Suprapubic skin (tissue), 4 donors: ENCODE data around the gene GAK. TPM values are rescaled to one million over a fixed set of nuclear protein-coding genes. Genes with fewer than 3 reads are reported as not detected.

Experiments used
- DNase-seq, 2 donors: peaks; one replicate each; pipeline ENCODE4 v3.0.0-alpha.2; 2019; ENCODE audit warnings: low spot score in 2 of 2
- H3K27ac ChIP-seq: fragments of 200-600 bp; sonication (generic); one replicate; pipeline ENCODE4 v1.5.1; 2019
- H3K27me3 ChIP-seq: fragments of 200-600 bp; sonication (generic); one replicate; pipeline ENCODE4 v1.5.1; 2019
- H3K36me3 ChIP-seq: fragments of 200-600 bp; sonication (generic); one replicate; pipeline ENCODE4 v1.5.1; 2019
- H3K4me1 ChIP-seq: fragments of 200-600 bp; sonication (generic); one replicate; pipeline ENCODE4 v1.5.1; 2019
- H3K4me3 ChIP-seq: fragments of 200-600 bp; sonication (generic); one replicate; pipeline ENCODE4 v1.5.1; 2019; ENCODE audit warnings: mild to moderate bottlenecking
- H3K9me3 ChIP-seq: fragments of 200-600 bp; sonication (generic); one replicate; pipeline ENCODE4 v1.5.1; 2019
- CTCF ChIP-seq, 2 donors: fragments of 200-600 bp in 1 of 2; fragments of 450-650 bp in 1 of 2; sonication (generic) in 1 of 2; IDR thresholded peaks; one replicate each; pipeline ENCODE4 v1.5.1; 2016 to 2019; ENCODE audit warnings: antibody characterized with exemption in 2 of 2, mild to moderate bottlenecking in 1 of 2, moderate library complexity in 1 of 2
- EP300 ChIP-seq: sonication (generic); formaldehyde crosslinking; IDR thresholded peaks from one replicate; pipeline ENCODE4 v1.6.1; 2017; ENCODE audit warnings: antibody characterized with exemption
- POLR2A ChIP-seq, 2 donors: fragments of 450-650 bp; IDR thresholded peaks; one replicate each; pipeline ENCODE4 v1.6.1; 2017; ENCODE audit warnings: antibody characterized with exemption in 2 of 2, mild to moderate bottlenecking in 2 of 2, moderate library complexity in 2 of 2
- POLR2AphosphoS5 ChIP-seq, 3 donors: sonication (generic); formaldehyde crosslinking; IDR thresholded peaks; one replicate each; pipeline ENCODE4 v1.6.1; 2017; ENCODE audit warnings: antibody characterized with exemption in 3 of 3
- WGBS: methylation state at CpG from one replicate; pipeline ENCODE4 v1.1.5; 2018; 5-methylcytosine and 5-hydroxymethylcytosine counted together
- total RNA-seq, 4 donors: library from RNA; depleted of rRNA; stranded (reverse); fragments of >200 nt; gene quantifications; one replicate each; pipeline ENCODE4 v1.1.0, GENCODE V29; 2016

The GAK gene
- total RNA-seq, 4 donors from 2014 or later: 108 to 166 (median 132) TPM

DNA sequence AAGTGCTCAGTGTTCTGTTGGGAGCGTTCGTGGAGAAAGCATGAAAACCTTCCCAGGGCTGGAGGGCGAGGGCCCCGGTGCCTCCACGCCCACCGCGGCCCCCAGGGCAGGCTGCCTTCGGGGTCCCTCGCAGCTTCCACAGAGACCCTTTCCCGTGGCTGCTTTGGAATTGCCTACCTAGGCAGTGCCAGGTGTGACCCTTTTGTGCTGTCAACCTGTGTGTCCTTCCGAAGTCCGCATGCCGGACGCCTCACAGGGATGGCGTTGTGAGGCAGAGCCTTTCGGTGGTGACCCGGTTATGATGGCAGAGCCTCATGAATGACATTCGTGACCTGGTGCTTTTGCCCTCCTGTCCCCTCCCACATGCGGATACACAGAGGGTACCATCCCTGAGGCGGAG is 17.5 kb upstream of the GAK start:
- Histone ChIP-seq H3K4me1 (no peaks in the 10 kb centered on the region), H3K27me3 (no peaks in the 10 kb centered on the region), H3K36me3 (peaks cover 29% of the 10 kb centered on the region), H3K27ac (no peak overlapping the region), H3K9me3 (no peaks in the 10 kb centered on the region), H3K4me3 (no peak overlapping the region)
- DNase-seq: no peak
- 82% methylated on average over 17 of the region's 20 CpGs for whole genome bisulfite sequencing
- TF ChIP-seq CTCF (IDR thresholded peaks at IDR 0.05): no peak
- TF ChIP-seq EP300: no peak
- TF ChIP-seq POLR2A (IDR thresholded peaks at IDR 0.05): no peak
- TF ChIP-seq POLR2AphosphoS5 (IDR thresholded peaks at IDR 0.05): no peak

- Histone ChIP-seq H3K27ac (no peak overlapping the region), H3K27me3 (no peaks in the 10 kb centered on the region), H3K9me3 (no peaks in the 10 kb centered on the region), H3K4me3 (no peak overlapping the region), H3K4me1 (no peaks in the 10 kb centered on the region), H3K36me3 (peaks cover 22% of the 10 kb centered on the region)
- WGBS: 92% methylated on average over 8 of the region's 13 CpGs
- TF ChIP-seq POLR2A (IDR thresholded peaks at IDR 0.05) (no peak), POLR2AphosphoS5 (IDR thresholded peaks at IDR 0.05) (no peak), EP300 (no peak), CTCF (IDR thresholded peaks at IDR 0.05) (no peak)
- DNase-seq: no peak
Measured at GRCh38 chr4:948936-949300, 16.8 kb upstream of the GAK start.

- H3K4me1 ChIP-seq: no peaks in the 10 kb centered on the region
- H3K9me3 ChIP-seq: no peaks in the 10 kb centered on the region
- 94% methylated on average over 12 of the region's 33 CpGs for WGBS
- no peak overlapping the region for H3K4me3 ChIP-seq
- H3K27me3 ChIP-seq: no peaks in the 10 kb centered on the region
- DNase-seq: peak; percentile 59 to 71
- no peak overlapping the region for H3K27ac ChIP-seq
- peaks cover 20% of the 10 kb centered on the region for H3K36me3 ChIP-seq
- TF ChIP-seq POLR2A (IDR thresholded peaks at IDR 0.05): no peak
Measured at GRCh38 chr4:948101-948935, 16.2 kb upstream of the GAK start.

DNA sequence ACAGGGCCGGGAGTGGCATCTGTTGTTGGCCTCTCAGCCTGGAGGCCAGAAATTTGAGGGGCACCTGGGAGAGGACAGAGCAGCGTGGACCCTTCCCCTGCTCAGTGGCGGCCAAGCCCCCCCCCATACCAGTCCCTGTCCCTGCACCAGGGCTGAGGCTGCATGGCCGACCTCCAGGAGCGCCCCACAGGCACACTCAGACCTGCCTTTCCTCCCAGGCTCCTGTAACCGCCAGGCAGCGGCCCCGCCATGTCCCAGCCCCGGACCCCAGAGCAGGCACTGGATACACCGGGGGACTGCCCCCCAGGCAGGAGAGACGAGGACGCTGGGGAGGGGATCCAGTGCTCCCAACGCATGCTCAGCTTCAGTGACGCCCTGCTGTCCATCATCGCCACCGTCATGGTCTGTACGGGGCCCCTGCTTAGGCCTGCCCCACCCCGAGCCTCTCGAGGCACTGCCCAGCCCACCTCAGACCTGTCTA is 15.4 kb upstream of the GAK start:
- no peak overlapping the region for H3K4me3 ChIP-seq
- DNase-seq: peak; percentile 60 to 72

DNA sequence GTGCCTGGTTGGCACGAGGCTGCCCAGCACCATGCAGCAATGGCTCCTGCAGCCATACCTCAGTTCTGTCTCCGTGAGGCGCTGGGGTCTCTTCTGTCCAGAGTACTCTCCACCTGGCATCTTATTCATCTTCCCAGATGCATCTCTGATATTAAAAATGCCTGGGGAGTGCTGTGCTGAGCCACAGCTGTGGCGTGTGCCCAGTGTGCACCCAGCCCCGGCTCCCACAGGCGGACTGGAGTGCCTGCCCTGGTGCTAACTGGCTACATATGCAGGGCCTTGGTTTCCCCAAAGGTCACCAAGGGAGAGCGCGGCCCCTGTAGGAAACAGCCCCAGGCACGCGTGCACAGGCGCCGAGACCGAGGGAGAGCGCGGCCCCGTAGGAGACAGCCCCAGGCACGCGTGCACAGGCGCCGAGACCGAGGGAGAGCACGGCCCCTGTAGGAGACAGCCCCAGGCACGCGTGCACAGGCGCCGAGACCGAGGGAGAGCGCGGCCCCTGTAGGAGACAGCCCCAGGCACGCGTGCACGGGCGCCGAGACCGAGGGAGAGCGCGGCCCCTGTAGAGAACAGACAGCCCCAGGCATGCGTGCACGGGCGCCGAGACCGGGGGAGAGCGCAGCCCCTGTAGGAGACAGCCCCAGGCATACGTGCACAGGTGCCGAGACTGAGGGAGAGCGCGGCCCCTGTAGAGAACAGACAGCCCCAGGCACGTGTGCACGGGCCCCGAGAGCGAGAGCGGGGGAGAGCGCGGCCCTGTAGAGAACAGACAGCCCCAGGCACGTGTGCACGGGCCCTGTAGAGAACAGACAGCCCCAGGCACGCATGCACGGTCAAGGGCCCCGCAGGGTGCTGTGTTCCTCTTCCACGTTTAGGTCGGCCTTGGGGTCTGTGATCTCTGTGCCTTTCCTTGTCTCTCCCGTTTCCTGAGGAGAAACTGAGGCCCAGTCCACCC is 14.7 kb upstream of the GAK start:
- TF ChIP-seq POLR2A (IDR thresholded peaks at IDR 0.05) (no peak), CTCF (IDR thresholded peaks at IDR 0.05) (no peak), POLR2AphosphoS5 (IDR thresholded peaks at IDR 0.05) (no peak), EP300 (no peak)
- Histone ChIP-seq H3K27ac (no peak overlapping the region), H3K4me3 (no peak overlapping the region), H3K9me3 (no peaks in the 10 kb centered on the region), H3K27me3 (no peaks in the 10 kb centered on the region), H3K36me3 (peaks cover 12% of the 10 kb centered on the region), H3K4me1 (no peaks in the 10 kb centered on the region)
- DNase-seq: peak in 1 of 2 donors; percentile 72
- WGBS: 77% methylated on average over 43 of the region's 62 CpGs

More for the DNA sequence above, 15.4 kb upstream of the GAK start:
- Histone ChIP-seq H3K27ac (no peak overlapping the region), H3K27me3 (no peaks in the 10 kb centered on the region), H3K36me3 (peaks cover 13% of the 10 kb centered on the region), H3K9me3 (no peaks in the 10 kb centered on the region), H3K4me1 (no peaks in the 10 kb centered on the region)
- TF ChIP-seq CTCF (IDR thresholded peaks at IDR 0.05): no peak
- WGBS: 91% methylated on average over 6 of the region's 19 CpGs
